Limb (tissue), 2 donors: Measurements from ENCODE around the gene CXCL3.

Experiments used
- DNase-seq, 2 donors: peaks; one replicate each; pipeline ENCODE4 v3.0.0-alpha.2; 2016; ENCODE audit errors: extremely low spot score in 2 of 2

The CXCL3 gene

GRCh38 chr4:74055498-74055897 lies 17.0 kb upstream of the CXCL3 start:
- DNase-seq, result no peak

GRCh38 chr4:74055096-74055495 lies 16.6 kb upstream of the CXCL3 start:
- no peak for DNase-seq

GRCh38 chr4:74054483-74055047 lies 16.1 kb upstream of the CXCL3 start:
- DNase-seq, result no peak

- no peak for DNase-seq
Measured at GRCh38 chr4:74047152-74047551, 8.7 kb upstream of the CXCL3 start.

GRCh38 chr4:74045772-74046171 lies 7.3 kb upstream of the CXCL3 start:
- no peak for DNase-seq

- no peak for DNase-seq
Measured at GRCh38 chr4:74045247-74045646, 6.8 kb upstream of the CXCL3 start.

GRCh38 chr4:74044677-74045076 lies 6.2 kb upstream of the CXCL3 start:
- no peak for DNase-seq

- no peak for DNase-seq
Measured at GRCh38 chr4:74042681-74043080, 4.2 kb upstream of the CXCL3 start.

GRCh38 chr4:74041418-74041817 lies 2.9 kb upstream of the CXCL3 start:
- DNase-seq, result no peak

GRCh38 chr4:74039315-74039763 lies 850 bp upstream of the CXCL3 start:
- DNase-seq, result no peak

GRCh38 chr4:74038086-74038424 lies 434 bp downstream of the CXCL3 start:
- peak in 1 of 2 donors; percentile 46 for DNase-seq

GRCh38 chr4:74037076-74037955 lies 1.2 kb downstream of the CXCL3 start:
- DNase-seq, result no peak

- no peak for DNase-seq
Measured at GRCh38 chr4:74033739-74034138, 4.8 kb downstream of the CXCL3 start.

GRCh38 chr4:74032064-74032463 lies 6.4 kb downstream of the CXCL3 start:
- DNase-seq, result no peak

- DNase-seq, result no peak
Measured at GRCh38 chr4:74031576-74031975, 6.9 kb downstream of the CXCL3 start.

GRCh38 chr4:74030285-74030684 lies 8.2 kb downstream of the CXCL3 start:
- no peak for DNase-seq

- no peak for DNase-seq
Measured at GRCh38 chr4:74028504-74028903, 10.0 kb downstream of the CXCL3 start.

GRCh38 chr4:74023709-74024108 lies 14.8 kb downstream of the CXCL3 start:
- DNase-seq, result no peak

GRCh38 chr4:74021601-74022000 lies 16.9 kb downstream of the CXCL3 start:
- no peak for DNase-seq

- no peak for DNase-seq
Measured at GRCh38 chr4:74018771-74019170, 19.7 kb downstream of the CXCL3 start.

GRCh38 chr4:74018116-74018515 lies 20.4 kb downstream of the CXCL3 start:
- DNase-seq, result no peak

- no peak for DNase-seq
Measured at GRCh38 chr4:74016068-74016467, 22.4 kb downstream of the CXCL3 start.

- DNase-seq, result no peak
Measured at GRCh38 chr4:74015126-74015780, 23.2 kb downstream of the CXCL3 start.
